GM18858 (cell line): ENCODE results near the gene JCAD.
A peak's percentile ranks its signal among the peaks of the same experiment; 100 is the strongest.
"Not testable (repeated sequence)": the region's sequence is repeated elsewhere in the genome, so short reads cannot be mapped to it uniquely, and the experiment has no call there.

Experiments
- ATAC-seq: cut with Tn5 transposase; IDR thresholded peaks from one replicate; pipeline ENCODE4 v1.9.1; 2021; ENCODE audit not compliant: unreplicated experiment

JCAD gene

DNA sequence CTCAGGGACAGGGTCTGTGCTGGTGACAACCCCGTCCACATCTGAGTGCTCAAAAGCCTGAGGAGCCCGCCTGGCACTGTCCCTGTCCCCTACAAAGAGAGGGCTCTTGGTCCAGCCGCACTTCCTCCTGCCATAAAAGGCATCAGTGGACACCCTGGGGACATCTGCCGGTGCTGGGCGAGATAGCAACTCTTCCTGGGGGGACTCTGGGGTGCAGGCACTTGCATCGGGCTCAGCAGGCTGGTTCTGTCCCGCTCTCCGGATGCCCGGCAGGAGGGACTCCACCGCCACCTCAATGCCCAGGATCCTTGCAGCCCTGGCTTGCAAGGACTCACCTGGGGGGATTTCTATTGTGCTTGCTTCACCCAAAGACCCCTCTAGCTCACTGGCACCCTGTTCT, 32.8 kb downstream of the JCAD start:
- ATAC-seq: no peak

GRCh38 chr10:30026080-30026479, 33.3 kb downstream of the JCAD start:
- no peak for ATAC-seq

GRCh38 chr10:30025428-30025827, 34.0 kb downstream of the JCAD start:
- ATAC-seq: not testable (repeated sequence)

GRCh38 chr10:30022590-30022989, 36.8 kb downstream of the JCAD start:
- no peak for ATAC-seq

- no peak for ATAC-seq
Measured at GRCh38 chr10:30019468-30019867, 39.9 kb downstream of the JCAD start.

DNA sequence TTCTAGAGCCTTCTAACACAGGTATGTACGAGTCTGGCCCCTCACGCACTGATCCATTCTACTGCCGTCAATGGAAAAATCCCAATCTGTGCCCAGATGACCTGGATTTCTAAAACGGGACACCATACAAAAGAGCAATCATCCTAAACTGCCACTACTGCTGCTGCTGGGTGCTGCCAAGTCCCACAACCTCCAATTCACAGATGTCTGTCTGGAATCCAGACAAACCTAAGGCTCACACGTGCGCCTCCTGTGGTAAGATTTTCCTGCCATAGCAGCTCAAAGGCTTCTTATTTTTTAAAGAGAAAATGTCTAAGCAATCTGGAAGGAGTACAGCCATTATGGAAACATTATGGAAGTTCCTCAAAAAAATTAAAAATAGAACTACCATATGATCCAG, 40.9 kb downstream of the JCAD start:
- ATAC-seq: no peak

DNA sequence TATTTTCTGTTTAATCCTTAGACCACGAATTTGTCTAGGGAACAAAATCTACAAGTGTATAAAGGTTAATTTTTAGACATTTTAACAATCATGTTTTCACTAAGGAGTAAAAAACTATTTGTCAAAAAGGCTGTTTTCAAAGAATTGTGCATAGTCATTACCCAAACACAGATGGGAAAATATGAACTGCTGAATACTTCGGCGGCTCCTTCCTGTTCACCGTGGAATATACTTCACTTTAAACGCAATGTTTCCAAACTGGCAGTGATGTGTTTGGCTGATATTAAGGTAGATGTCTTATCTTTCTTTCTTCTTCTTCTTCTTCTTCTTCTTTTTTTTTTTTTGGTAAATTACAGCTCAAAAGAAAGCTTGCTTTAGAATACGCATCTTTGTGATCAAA, 41.4 kb downstream of the JCAD start:
- no peak for ATAC-seq

GRCh38 chr10:30017556-30017955, 41.8 kb downstream of the JCAD start:
- ATAC-seq: no peak

GRCh38 chr10:30014511-30014910, 44.9 kb downstream of the JCAD start:
- ATAC-seq: no peak

DNA sequence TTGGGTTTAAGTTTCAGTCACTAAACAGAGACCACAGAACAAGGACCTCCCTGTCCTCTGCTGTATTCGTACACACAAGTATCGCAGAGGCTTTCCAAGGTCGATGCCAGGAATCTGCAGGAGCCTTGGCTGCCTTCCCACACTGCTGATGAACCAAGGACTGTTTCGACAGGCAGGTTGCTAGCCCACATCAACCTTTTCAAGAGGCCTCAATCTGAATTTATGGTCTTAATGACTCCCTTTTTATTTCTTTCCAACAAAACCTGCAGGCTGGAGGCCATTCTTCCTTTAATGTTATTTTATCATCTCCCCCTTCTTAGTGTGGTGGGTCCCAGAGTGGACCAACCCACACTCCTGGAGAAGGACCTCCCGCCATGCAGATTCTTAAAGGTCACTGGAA, 45.6 kb downstream of the JCAD start:
- no peak for ATAC-seq

DNA sequence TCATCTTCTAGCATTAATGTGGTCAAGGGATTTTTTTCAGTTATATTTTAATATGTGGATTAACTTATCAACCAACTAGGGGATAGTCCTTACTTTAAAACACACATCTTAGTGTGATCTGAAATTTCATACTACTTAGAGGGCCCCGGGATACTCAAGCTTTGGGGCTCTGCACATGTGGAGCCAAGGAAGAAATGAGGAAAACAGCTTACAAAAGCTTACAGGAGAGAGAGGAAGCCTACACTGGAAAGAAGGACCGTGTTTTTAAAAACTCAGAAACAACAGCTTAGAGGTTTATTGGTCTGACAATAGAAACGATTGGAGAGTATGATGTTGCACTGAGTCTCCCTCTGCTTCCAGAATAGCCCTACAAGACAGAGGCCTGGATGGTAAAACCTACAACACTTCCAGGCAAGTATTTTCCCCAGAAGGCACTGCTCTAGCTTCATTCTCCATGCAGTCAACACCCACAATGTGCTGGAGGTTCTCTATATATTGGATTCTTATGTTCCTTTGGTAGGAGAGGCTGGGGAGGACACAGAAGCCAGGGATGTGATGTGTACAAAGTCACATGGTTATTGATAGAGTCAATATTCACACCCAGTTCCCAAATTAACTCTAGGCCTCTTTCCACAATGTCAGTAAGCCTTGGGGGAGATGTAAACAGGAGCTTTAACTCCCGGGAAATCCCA, 47.3 kb downstream of the JCAD start:
- ATAC-seq: no peak

DNA sequence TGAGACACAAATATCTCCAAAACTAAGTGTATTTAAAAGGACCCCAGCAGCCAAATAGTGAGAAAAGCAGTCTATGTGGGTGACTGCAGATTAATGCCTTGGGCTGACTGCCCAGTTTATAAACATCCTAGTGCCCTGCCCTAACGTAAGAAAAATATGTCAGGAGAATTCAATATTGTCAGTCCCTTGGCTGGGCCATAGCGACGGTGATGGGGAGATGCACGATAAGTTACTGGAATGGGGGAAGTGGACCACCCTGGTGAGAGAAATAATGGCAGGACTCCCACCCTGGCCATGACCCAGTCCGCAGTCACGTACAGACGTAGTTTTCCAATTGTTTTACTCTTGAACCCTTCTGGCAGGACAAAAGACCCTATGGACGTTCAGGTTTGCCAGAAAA, 48.0 kb downstream of the JCAD start:
- no peak for ATAC-seq

GRCh38 chr10:30007406-30007805, 52.0 kb downstream of the JCAD start:
- ATAC-seq: no peak

GRCh38 chr10:30006410-30006809, 53.0 kb downstream of the JCAD start:
- no peak for ATAC-seq

GRCh38 chr10:30005116-30005515, 54.3 kb downstream of the JCAD start:
- not testable (repeated sequence) for ATAC-seq

DNA sequence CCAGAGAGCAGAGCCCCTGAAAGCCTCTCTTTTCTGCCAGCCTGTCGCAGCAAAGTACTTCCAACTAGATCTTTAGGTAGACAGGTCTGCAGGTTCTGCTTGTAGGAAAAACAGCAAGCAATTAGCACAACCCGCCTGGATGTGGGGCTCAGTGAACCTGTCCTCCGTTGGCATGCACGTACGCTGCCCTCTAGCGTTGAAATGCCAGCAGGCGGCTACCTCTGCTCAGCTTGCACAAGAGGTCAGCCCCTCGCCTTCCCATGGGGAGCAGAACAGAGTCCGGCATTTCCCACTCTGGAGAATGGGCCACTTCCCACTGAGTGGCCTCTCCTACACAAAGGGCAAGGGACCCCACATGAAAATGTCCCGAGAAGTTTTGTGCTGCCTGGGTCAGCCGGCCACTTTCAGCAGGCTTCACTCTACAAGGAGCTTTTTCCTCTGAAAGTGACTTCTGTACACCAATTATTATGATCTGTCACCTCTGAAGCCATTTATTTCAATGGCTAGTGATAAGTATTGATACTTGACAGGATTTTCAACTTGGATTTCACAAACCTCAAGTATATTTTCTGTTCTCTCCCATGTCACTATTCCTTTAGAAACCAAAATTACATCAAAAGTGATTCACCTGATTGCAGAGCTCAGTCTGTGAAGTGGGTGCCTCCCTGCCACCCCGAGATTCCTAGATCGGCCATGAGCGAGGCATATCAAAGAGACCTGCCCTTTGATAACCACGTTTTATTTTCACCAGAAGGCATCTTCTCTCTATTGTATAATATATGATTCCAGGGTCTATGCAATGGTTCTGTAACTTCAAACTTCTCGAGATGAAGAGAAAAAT, 56.7 kb downstream of the JCAD start:
- no peak for ATAC-seq

DNA sequence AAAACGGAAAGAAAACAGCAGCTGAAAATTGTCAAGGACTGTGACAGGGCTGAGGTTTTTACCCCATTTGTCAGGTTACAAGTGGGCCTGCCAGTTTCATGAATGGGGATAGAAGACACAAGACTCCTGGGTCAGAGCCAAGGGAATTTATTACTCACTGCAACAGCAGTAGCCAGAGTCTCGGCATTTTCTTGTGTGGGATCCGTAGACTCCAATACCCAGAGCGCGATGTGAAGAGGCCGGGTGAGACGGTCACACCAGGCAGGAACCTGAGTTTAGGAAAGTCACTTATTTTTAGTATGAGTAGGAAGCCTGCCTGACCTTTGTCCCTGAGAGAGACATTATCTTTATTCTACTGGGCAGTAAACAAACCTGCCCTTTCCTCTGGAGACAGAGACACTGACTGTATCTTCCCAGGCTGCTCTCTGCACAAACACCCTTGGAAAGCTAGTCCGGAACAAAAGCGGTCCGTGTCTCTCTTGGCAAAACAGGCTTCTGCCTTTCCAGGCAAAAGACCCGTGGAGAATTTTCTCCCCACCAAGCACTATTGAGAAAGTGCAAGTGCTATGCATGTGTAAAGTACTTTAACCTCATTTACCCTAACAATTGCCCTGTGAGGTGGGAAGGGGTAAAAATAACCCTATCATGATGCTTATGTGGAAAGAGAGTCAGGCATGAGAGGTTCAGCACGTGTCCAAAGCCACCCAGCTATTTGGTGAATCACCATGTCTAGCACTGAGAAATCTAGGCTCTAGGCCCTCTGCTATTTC, 58.4 kb downstream of the JCAD start:
- no peak for ATAC-seq

GRCh38 chr10:29998142-29998808, 61.1 kb downstream of the JCAD start:
- ATAC-seq: peak; percentile 73

DNA sequence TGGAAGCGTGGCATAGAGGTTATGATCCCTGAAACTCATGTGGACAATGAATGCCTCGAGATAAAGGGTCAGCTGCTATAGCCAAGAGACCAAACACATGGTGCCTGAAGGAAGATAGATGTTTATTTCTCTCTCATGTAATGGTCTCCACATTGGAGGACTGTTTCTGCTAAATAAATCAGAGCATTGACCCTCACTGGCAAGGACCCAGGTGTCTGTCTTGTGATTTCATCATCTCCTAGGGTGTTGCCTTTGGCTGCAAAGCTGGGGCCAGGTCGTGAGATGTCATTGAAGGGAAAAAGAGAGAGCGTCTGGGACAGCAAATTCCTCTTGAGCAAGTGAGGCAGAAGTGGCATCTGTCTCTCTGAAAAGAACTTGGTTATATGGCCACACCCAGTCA, 64.6 kb downstream of the JCAD start:
- ATAC-seq: no peak

GRCh38 chr10:29993319-29993915, 66.0 kb downstream of the JCAD start:
- ATAC-seq: no peak

DNA sequence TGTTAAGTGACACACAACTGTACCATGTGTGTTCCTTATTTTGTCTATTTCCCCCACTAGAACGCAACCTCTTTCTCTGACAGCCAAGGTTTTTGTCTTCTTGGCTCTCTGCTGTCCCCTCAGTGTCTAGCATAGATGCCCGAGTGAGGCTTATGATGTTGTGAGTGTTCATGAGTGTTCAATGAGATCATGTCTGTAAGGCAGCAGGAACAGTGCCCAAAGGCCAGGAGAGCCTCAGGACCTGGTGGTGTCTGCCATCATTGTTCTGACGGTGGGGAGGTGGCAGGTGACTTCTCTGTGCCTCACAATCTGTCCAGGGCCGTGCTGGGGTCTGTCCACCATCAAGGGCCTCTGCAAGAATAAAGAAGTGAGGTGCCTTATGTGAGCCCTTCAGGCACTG, 66.5 kb downstream of the JCAD start:
- ATAC-seq: no peak
